Suprapubic skin (tissue), 4 donors: ENCODE data around the gene ANKRD9.

Experiments used
- CTCF ChIP-seq, 2 donors: fragments of 200-600 bp in 1 of 2; fragments of 450-650 bp in 1 of 2; sonication (generic) in 1 of 2; IDR thresholded peaks; one replicate each; pipeline ENCODE4 v1.5.1; 2016 to 2019; ENCODE audit warnings: antibody characterized with exemption in 2 of 2, mild to moderate bottlenecking in 1 of 2, moderate library complexity in 1 of 2
- EP300 ChIP-seq: sonication (generic); formaldehyde crosslinking; IDR thresholded peaks from one replicate; pipeline ENCODE4 v1.6.1; 2017; ENCODE audit warnings: antibody characterized with exemption
- POLR2AphosphoS5 ChIP-seq, 3 donors: sonication (generic); formaldehyde crosslinking; IDR thresholded peaks; one replicate each; pipeline ENCODE4 v1.6.1; 2017; ENCODE audit warnings: antibody characterized with exemption in 3 of 3

GRCh38 chr14:102492531-102492910 lies 17.1 kb downstream of the ANKRD9 start:
- TF ChIP-seq CTCF (IDR thresholded peaks at IDR 0.05) (no peak), POLR2AphosphoS5 (IDR thresholded peaks at IDR 0.05) (no peak), EP300 (no peak)
